Peyer's patch (tissue), 4 donors: Measurements from ENCODE around the gene ATAD5.

Experiments used
- POLR2A ChIP-seq, 2 donors: fragments of 450-650 bp; IDR thresholded peaks; one replicate each; pipeline ENCODE4 v1.5.1; 2017; ENCODE audit warnings: antibody characterized with exemption in 2 of 2, mild to moderate bottlenecking in 2 of 2, moderate library complexity in 2 of 2
- TF ChIP-seq, protein P1 (sequence below), 6 experiments: fragments of 450-650 bp in 4 of 6; fragments of 200-600 bp in 2 of 6; sonication (generic) in 1 of 6; IDR thresholded peaks; one replicate each; pipeline ENCODE4 v1.5.1; 2017 to 2019; ENCODE audit warnings: antibody characterized with exemption in 6 of 6, mild to moderate bottlenecking in 3 of 6, moderate library complexity in 1 of 6

- TF ChIP-seq, protein P1, sequence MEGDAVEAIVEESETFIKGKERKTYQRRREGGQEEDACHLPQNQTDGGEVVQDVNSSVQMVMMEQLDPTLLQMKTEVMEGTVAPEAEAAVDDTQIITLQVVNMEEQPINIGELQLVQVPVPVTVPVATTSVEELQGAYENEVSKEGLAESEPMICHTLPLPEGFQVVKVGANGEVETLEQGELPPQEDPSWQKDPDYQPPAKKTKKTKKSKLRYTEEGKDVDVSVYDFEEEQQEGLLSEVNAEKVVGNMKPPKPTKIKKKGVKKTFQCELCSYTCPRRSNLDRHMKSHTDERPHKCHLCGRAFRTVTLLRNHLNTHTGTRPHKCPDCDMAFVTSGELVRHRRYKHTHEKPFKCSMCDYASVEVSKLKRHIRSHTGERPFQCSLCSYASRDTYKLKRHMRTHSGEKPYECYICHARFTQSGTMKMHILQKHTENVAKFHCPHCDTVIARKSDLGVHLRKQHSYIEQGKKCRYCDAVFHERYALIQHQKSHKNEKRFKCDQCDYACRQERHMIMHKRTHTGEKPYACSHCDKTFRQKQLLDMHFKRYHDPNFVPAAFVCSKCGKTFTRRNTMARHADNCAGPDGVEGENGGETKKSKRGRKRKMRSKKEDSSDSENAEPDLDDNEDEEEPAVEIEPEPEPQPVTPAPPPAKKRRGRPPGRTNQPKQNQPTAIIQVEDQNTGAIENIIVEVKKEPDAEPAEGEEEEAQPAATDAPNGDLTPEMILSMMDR (IDR thresholded peaks at IDR 0.05), result no peak
- no peak for TF ChIP-seq POLR2A (IDR thresholded peaks at IDR 0.05)
Measured at GRCh38 chr17:30897311-30897710, 65.5 kb downstream of the ATAD5 start.
